Ovary (tissue), 3 donors: ENCODE data around the gene LIME1.

Experiments used
- CTCF ChIP-seq, 3 donors: fragments of 450-650 bp in 2 of 3; fragments of 200-600 bp in 1 of 3; IDR thresholded peaks; one replicate each; pipeline versions ENCODE4 v1.5.1 to v1.8.0; 2016 to 2022; ENCODE audit warnings: antibody characterized with exemption in 3 of 3, mild to moderate bottlenecking in 1 of 3
- POLR2A ChIP-seq: fragments of 450-650 bp; IDR thresholded peaks from one replicate; pipeline ENCODE4 v1.6.1; 2017; ENCODE audit warnings: antibody characterized with exemption, mild to moderate bottlenecking, moderate library complexity
- donor health status: DM: no; HTN: no; CAD: no.

GRCh38 chr20:63758152-63758551 is 21.7 kb downstream of the LIME1 start:
- TF ChIP-seq CTCF (IDR thresholded peaks at IDR 0.05) (no peak), POLR2A (no peak)
